Endothelial cell of umbilical vein (primary cell): ENCODE data around the gene SH3PXD2B. TPM values are rescaled to one million over a fixed set of nuclear protein-coding genes. Genes with fewer than 3 reads are reported as not detected.

Source experiments
- BruUV-seq: library from RNA; stranded (reverse); fragments of 400-500 nt; replicated peaks from 2 replicates; lab custom pipeline; 2021; lab: Mats Ljungman, UMichigan
- CTCF ChIA-PET: fragments of 300-600, 350-600 bp; sonication (Branson Sonifier 250); formaldehyde crosslinking; loops from one replicate; lab custom pipeline; 2021; ENCODE audit warnings: antibody characterized with exemption, inconsistent platforms; lab: Charles Lee
- POLR2A ChIA-PET: fragments of 300-600, 350-600 bp; sonication (Branson Sonifier 250); formaldehyde crosslinking; loops from one replicate; lab custom pipeline; 2021; ENCODE audit warnings: antibody characterized with exemption, inconsistent platforms; lab: Charles Lee
- DNase-seq: peaks from one replicate; pipeline ENCODE4 v3.0.0-alpha.2; 2011; ENCODE audit warnings: low read depth, low spot score
- FAIRE-seq: peaks from 2 replicates; lab custom pipeline; 2011; peaks lifted over from hg19 to GRCh38; lab: Jason Lieb, UNC
- H2AFZ ChIP-seq: 2 replicates; pipeline ENCODE4 v1.6.0; 2012; ENCODE audit warnings: low read depth, low read length, control low read depth, inconsistent platforms
- H3K27ac ChIP-seq: 2 replicates; pipeline ENCODE4 v1.5.1; 2011; ENCODE audit warnings: low read depth, mild to moderate bottlenecking, control low read depth, low read length, moderate library complexity; ENCODE audit not compliant: insufficient read depth
- H3K27me3 ChIP-seq, 2 experiments: 2 replicates each; pipeline versions ENCODE4 v1.6.0 to v1.6.1; 2011; ENCODE audit warnings: low read length in 2 of 2, mixed read lengths in 1 of 2; ENCODE audit not compliant: control insufficient read depth in 2 of 2, insufficient read depth in 2 of 2
- H3K36me3 ChIP-seq, 2 experiments: 2 replicates in 1 of 2; 3 replicates in 1 of 2; pipeline ENCODE4 v1.5.1; 2011; ENCODE audit warnings: low read length in 2 of 2, mild to moderate bottlenecking in 1 of 2, moderate library complexity in 1 of 2; ENCODE audit not compliant: control insufficient read depth in 2 of 2, insufficient read depth in 2 of 2; ENCODE audit errors: extremely low read depth in 1 of 2
- H3K4me1 ChIP-seq: 3 replicates; pipeline ENCODE4 v1.5.1; 2011; ENCODE audit warnings: mild to moderate bottlenecking, low read length; ENCODE audit not compliant: control insufficient read depth, insufficient read depth; ENCODE audit errors: extremely low read depth
- H3K4me2 ChIP-seq: 2 replicates; pipeline ENCODE4 v1.6.1; 2011; ENCODE audit warnings: low read length, control low read depth, mixed read lengths; ENCODE audit not compliant: insufficient read depth
- H3K4me3 ChIP-seq, 3 experiments: fragments of 200-600 bp in 1 of 3; sonication (generic), shearing (Covaris generic) in 1 of 3; replicated peaks in 1 of 3; 2 replicates each; pipeline ENCODE4 v1.5.1; 2011 to 2016; ENCODE audit warnings: control low read depth in 3 of 3, low read length in 3 of 3, mild to moderate bottlenecking in 2 of 3, inconsistent platforms in 1 of 3, low read depth in 1 of 3, moderate library complexity in 1 of 3; ENCODE audit not compliant: insufficient read depth in 1 of 3
- H3K79me2 ChIP-seq: 2 replicates; pipeline ENCODE4 v1.6.0; 2012; ENCODE audit warnings: low read length, inconsistent platforms; ENCODE audit not compliant: control insufficient read depth, insufficient read depth
- H3K9ac ChIP-seq: replicated peaks from 2 replicates; pipeline ENCODE3; 2011; ENCODE audit warnings: low read length, control low read depth; ENCODE audit not compliant: insufficient read depth; ENCODE audit errors: extremely low read depth
- H3K9me1 ChIP-seq: replicated peaks from 3 replicates; pipeline ENCODE4 v1.6.0; 2011; ENCODE audit warnings: mild to moderate bottlenecking, low read length; ENCODE audit not compliant: control insufficient read depth, insufficient read depth; ENCODE audit errors: extremely low read depth
- H3K9me3 ChIP-seq: replicated peaks from 2 replicates; pipeline ENCODE4 v1.5.1; 2012; ENCODE audit warnings: low read length, inconsistent platforms; ENCODE audit not compliant: control insufficient read depth, insufficient read depth
- H4K20me1 ChIP-seq: replicated peaks from 2 replicates; pipeline ENCODE3; 2011; ENCODE audit warnings: mild to moderate bottlenecking, low read length; ENCODE audit not compliant: control insufficient read depth, insufficient read depth; ENCODE audit errors: extremely low read depth
- EZH2 ChIP-seq: IDR thresholded peaks from 2 replicates; pipeline ENCODE4 v1.6.1; 2012; ENCODE audit warnings: borderline replicate concordance, low read depth, mild to moderate bottlenecking, moderate library complexity, low read length, inconsistent platforms; ENCODE audit not compliant: severe bottlenecking
- FOS ChIP-seq: IDR thresholded peaks from 2 replicates; pipeline ENCODE4 v1.6.1; 2011; ENCODE audit warnings: mild to moderate bottlenecking, low read length, moderate library complexity, borderline replicate concordance; ENCODE audit not compliant: insufficient read depth
- GATA2 ChIP-seq: IDR thresholded peaks from 2 replicates; pipeline ENCODE4 v1.7.0; 2011; ENCODE audit warnings: low read depth, mild to moderate bottlenecking, moderate library complexity, mixed read lengths, low read length; ENCODE audit not compliant: insufficient read length, insufficient read depth
- JUN ChIP-seq: IDR thresholded peaks from 2 replicates; pipeline ENCODE4 v1.6.1; 2011; ENCODE audit warnings: borderline replicate concordance, low read depth; ENCODE audit not compliant: insufficient read length, insufficient read depth
- MYC ChIP-seq: IDR thresholded peaks from one replicate; pipeline ENCODE4 v1.6.1; 2011; ENCODE audit warnings: mild to moderate bottlenecking, low read depth, low read length
- POLR2A ChIP-seq: IDR thresholded peaks from 2 replicates; pipeline ENCODE4 v1.6.1; 2012; ENCODE audit warnings: low read depth, mild to moderate bottlenecking, control low read depth, low read length
- POLR2AphosphoS5 ChIP-seq: IDR thresholded peaks from 2 replicates; pipeline ENCODE4 v1.6.1; 2012; ENCODE audit warnings: low read depth, mild to moderate bottlenecking, control low read depth, low read length, moderate library complexity; ENCODE audit not compliant: insufficient read depth
- dilution Hi-C: fragments of 300-500 bp; cut with MboI; formaldehyde crosslinking; loops from one replicate; pipeline ENCODE4 v1.15.0; 2019; ENCODE audit warnings: low sequenced_read_pairs; ENCODE audit not compliant: extremely low pct_ligation_motif_present
- intact Hi-C: fragments of 100-400 bp; cut with micrococcal nuclease; formaldehyde crosslinking; loops from one replicate; pipeline ENCODE4 v1.10.0; 2022
- polyA plus RNA-seq, 4 experiments: library from polyadenylated mRNA; depleted of rRNA in 3 of 4; stranded (reverse) in 3 of 4; unstranded in 1 of 4; fragments of >200 nt; gene quantifications; 2 replicates each; pipeline versions ENCODE4 v1.2.1 to v1.2.3, GENCODE V29; 2011 to 2012; ENCODE audit warnings: missing spikeins in 1 of 4
- total RNA-seq: library from RNA; stranded (reverse); gene quantifications from 2 replicates; pipeline ENCODE4 v1.2.3, GENCODE V29; 2021
- TF ChIP-seq, protein P1 (sequence below), 2 donors: IDR thresholded peaks; 1 replicate in 1 of 2; 2 replicates in 1 of 2; pipeline ENCODE4 v1.5.1; 2011; ENCODE audit warnings: low read length in 2 of 2, mild to moderate bottlenecking in 2 of 2, moderate library complexity in 2 of 2, control low read depth in 1 of 2, inconsistent platforms in 1 of 2, low read depth in 1 of 2; ENCODE audit not compliant: insufficient read depth in 1 of 2; ENCODE audit errors: extremely low read depth in 1 of 2
- TF ChIP-seq, protein P2 (sequence below): IDR thresholded peaks from 2 replicates; pipeline ENCODE4 v1.6.1; 2011; ENCODE audit not compliant: insufficient read depth, insufficient read length

SH3PXD2B gene
- total and polyA plus RNA-seq, 2 donors (not counting 3 experiments of a cell fraction or from before 2014, with no cell fraction given) = 23.5 to 66.3 TPM

DNA sequence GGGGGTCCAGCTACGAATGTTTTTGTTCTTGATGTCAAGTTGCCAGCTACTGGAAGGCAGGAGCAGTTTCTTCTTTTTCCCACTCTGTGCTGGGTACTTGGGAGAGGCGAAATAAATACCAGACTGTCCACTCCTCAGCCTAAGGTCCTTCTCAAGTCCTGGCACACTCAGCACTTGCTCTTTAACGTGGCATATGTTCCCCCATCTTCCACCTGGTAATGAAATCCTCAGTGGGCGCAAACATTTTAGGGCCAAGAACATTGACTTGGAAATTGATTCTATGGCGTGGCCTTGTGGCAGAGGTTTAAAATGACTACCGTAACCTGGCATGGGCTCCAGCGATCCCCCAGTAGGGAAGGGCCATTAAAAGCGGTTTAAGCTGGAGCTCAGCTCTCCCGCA, 119.7 kb downstream of the SH3PXD2B start:
- ChIA-PET CTCF (interaction anchor here (0.6 to 1.7 kb wide), 4 partner anchors 13 to 423 kb away, joined by 3 to 4 read pairs (median 4); no protein-coding TSS in a partner anchor), POLR2A (no interaction called here)
- H3K4me3 ChIP-seq = no peak overlapping the region
- H3K4me1 ChIP-seq = no peaks in the 10 kb centered on the region
- dilution Hi-C loops (no loop called here), intact Hi-C loops (no loop called here)
- no peak overlapping the region for H3K27ac ChIP-seq
- H3K4me2 ChIP-seq = no peak overlapping the region
- no peak for TF ChIP-seq GATA2
- TF ChIP-seq, protein P1, sequence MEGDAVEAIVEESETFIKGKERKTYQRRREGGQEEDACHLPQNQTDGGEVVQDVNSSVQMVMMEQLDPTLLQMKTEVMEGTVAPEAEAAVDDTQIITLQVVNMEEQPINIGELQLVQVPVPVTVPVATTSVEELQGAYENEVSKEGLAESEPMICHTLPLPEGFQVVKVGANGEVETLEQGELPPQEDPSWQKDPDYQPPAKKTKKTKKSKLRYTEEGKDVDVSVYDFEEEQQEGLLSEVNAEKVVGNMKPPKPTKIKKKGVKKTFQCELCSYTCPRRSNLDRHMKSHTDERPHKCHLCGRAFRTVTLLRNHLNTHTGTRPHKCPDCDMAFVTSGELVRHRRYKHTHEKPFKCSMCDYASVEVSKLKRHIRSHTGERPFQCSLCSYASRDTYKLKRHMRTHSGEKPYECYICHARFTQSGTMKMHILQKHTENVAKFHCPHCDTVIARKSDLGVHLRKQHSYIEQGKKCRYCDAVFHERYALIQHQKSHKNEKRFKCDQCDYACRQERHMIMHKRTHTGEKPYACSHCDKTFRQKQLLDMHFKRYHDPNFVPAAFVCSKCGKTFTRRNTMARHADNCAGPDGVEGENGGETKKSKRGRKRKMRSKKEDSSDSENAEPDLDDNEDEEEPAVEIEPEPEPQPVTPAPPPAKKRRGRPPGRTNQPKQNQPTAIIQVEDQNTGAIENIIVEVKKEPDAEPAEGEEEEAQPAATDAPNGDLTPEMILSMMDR (IDR thresholded peaks at IDR 0.05; ENCODE audit: extremely low read depth in 1 of 2, insufficient read depth in 1 of 2, low read depth in 1 of 2, low read length in 2 of 2) = no peak
- TF ChIP-seq JUN = no peak
- TF ChIP-seq FOS = no peak
- TF ChIP-seq, protein P2, sequence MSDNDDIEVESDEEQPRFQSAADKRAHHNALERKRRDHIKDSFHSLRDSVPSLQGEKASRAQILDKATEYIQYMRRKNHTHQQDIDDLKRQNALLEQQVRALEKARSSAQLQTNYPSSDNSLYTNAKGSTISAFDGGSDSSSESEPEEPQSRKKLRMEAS = no peak
- TF ChIP-seq POLR2AphosphoS5 = no peak
- TF ChIP-seq EZH2 = no peak
- no peak for TF ChIP-seq POLR2A
- TF ChIP-seq MYC = no peak
- no peak for DNase-seq
- H4K20me1 ChIP-seq = no peaks in the 10 kb centered on the region
- peaks cover 3 to 16% of the 10 kb centered on the region in 2 experiments for H3K36me3 ChIP-seq
- H2AFZ ChIP-seq = no peak overlapping the region
- H3K9me3 ChIP-seq = no peaks in the 10 kb centered on the region
- no peaks in the 10 kb centered on the region for H3K27me3 ChIP-seq
- no peaks in the 10 kb centered on the region for H3K79me2 ChIP-seq
- BruUV-seq = no TSS peak
- no peak for FAIRE-seq
- H3K9ac ChIP-seq = no peak overlapping the region
- H3K9me1 ChIP-seq = no peaks in the 10 kb centered on the region
